Ishikawa (cell line): ENCODE data around the gene MAD1L1.

Experiments used
- CEBPB ChIP-seq: IDR thresholded peaks from 2 replicates; pipeline ENCODE4 v1.6.1; 2012
- CREB1 ChIP-seq: IDR thresholded peaks from 2 replicates; pipeline ENCODE4 v1.6.1; 2012; ENCODE audit warnings: low read depth
- EGR1 ChIP-seq: IDR thresholded peaks from 2 replicates; pipeline ENCODE4 v1.6.1; 2012
- FOXM1 ChIP-seq: IDR thresholded peaks from 2 replicates; pipeline ENCODE4 v1.6.1; 2012; ENCODE audit warnings: low read depth, borderline replicate concordance
- RAD21 ChIP-seq: IDR thresholded peaks from 2 replicates; pipeline ENCODE4 v1.6.1; 2012; ENCODE audit warnings: low read depth
- YY1 ChIP-seq: IDR thresholded peaks from 2 replicates; pipeline ENCODE4 v1.6.1; 2012; ENCODE audit warnings: low read depth
- ZBTB7A ChIP-seq: IDR thresholded peaks from 2 replicates; pipeline ENCODE4 v1.6.1; 2012; ENCODE audit warnings: low read depth
- TF ChIP-seq, protein P1 (sequence below): IDR thresholded peaks from 2 replicates; pipeline ENCODE4 v1.6.1; 2012

DNA sequence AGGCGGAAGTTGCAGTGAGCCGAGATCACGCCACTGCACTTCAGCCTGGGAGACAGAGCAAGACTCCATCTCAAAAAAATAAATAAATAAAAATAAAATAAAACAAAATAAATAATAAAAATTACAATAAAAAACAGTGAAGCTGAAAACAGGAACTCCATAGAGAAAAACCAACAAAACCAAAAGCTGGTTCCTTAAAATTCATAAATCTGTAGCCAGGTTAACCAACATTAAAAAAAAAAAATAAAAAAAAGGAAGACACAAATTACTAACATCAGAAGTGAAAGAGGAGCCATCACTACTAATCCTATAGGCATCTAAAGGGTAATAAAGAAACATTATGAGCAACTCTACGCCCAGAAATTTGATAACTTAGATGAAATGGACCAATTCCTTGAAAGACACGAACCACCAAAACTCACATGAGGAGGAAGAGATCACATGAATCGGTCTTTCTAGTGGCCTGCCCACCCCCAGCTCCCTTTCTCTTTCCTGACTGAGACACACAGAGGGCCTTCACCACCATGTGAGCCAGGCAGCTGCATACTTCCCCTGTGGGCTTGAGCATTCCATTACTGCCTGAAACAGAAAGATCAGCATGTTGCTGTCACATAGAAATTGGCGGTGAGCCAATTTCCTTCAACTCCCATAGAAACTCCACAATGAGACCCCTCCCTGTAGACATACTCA, 208.7 kb downstream of the MAD1L1 start:
- TF ChIP-seq YY1 (no peak), ZBTB7A (no peak), CREB1 (no peak), EGR1 (no peak), FOXM1 (no peak), RAD21 (no peak), CEBPB (no peak)
- TF ChIP-seq, protein P1, sequence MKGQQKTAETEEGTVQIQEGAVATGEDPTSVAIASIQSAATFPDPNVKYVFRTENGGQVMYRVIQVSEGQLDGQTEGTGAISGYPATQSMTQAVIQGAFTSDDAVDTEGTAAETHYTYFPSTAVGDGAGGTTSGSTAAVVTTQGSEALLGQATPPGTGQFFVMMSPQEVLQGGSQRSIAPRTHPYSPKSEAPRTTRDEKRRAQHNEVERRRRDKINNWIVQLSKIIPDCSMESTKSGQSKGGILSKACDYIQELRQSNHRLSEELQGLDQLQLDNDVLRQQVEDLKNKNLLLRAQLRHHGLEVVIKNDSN = no peak
